SK-N-SH treated with all-trans-retinoic acid at 6 μM for 48 hours (cell line): Measurements from ENCODE around the gene MED16.

Experiments
- ATAC-seq: fragments of 200-7000 bp; cut with Tn5 transposase; 3 replicates; pipeline ENCODE4 v1.9.1; 2020; ENCODE audit warnings: mild to moderate bottlenecking, moderate library complexity
- ARNTL ChIP-seq: fragments of 450-650 bp; formaldehyde crosslinking; IDR thresholded peaks from 2 replicates; pipeline ENCODE4 v1.5.0; 2020; ENCODE audit warnings: low read depth, mild to moderate bottlenecking, moderate library complexity, borderline replicate concordance
- BACH2 ChIP-seq: fragments of 250-450 bp; sonication (Bioruptor Pico); IDR thresholded peaks from 2 replicates; pipeline ENCODE4 v1.9.0; 2021; ENCODE audit warnings: mild to moderate bottlenecking, borderline replicate concordance
- CSDC2 ChIP-seq: fragments of 250-450 bp; sonication (Bioruptor Pico); IDR thresholded peaks from 2 replicates; pipeline ENCODE4 v1.5.0; 2020; ENCODE audit warnings: mild to moderate bottlenecking, moderate library complexity
- ISL1 ChIP-seq: fragments of 250-450 bp; sonication (Bioruptor Pico); IDR thresholded peaks from 2 replicates; pipeline ENCODE4 v2.1.2; 2022; ENCODE audit warnings: mild to moderate bottlenecking, moderate library complexity
- OSR1 ChIP-seq: fragments of 250-450 bp; sonication (Bioruptor Pico); IDR thresholded peaks from 2 replicates; pipeline ENCODE4 v1.8.0; 2022; ENCODE audit warnings: moderate library complexity, mild to moderate bottlenecking, inconsistent platforms
- PATZ1 ChIP-seq: fragments of 250-450 bp; sonication (Bioruptor Pico); IDR thresholded peaks from 2 replicates; pipeline ENCODE4 v1.8.0; 2020; ENCODE audit warnings: mild to moderate bottlenecking, moderate library complexity, borderline replicate concordance
- POU6F1 ChIP-seq: fragments of 250-450 bp; sonication (Bioruptor Pico); IDR thresholded peaks from 2 replicates; pipeline ENCODE4 v1.8.0; 2021; ENCODE audit warnings: low read depth, mild to moderate bottlenecking, moderate library complexity, borderline replicate concordance
- PPARA ChIP-seq: fragments of 250-450 bp; sonication (Bioruptor Pico); IDR thresholded peaks from 2 replicates; pipeline ENCODE4 v1.5.0; 2020; ENCODE audit warnings: mild to moderate bottlenecking, borderline replicate concordance
- RARB ChIP-seq: fragments of 250-450 bp; sonication (Bioruptor Pico); IDR thresholded peaks from 2 replicates; pipeline ENCODE4 v1.8.0; 2021; ENCODE audit warnings: mild to moderate bottlenecking, moderate library complexity
- SNAI2 ChIP-seq: fragments of 250-450 bp; sonication (Bioruptor Pico); IDR thresholded peaks from 2 replicates; pipeline ENCODE4 v1.5.0; 2020; ENCODE audit warnings: mild to moderate bottlenecking, moderate library complexity
- TCF4 ChIP-seq: fragments of 250-450 bp; sonication (Bioruptor Pico); IDR thresholded peaks from 2 replicates; pipeline ENCODE4 v1.8.0; 2021; ENCODE audit warnings: mild to moderate bottlenecking, moderate library complexity, borderline replicate concordance
- TOX ChIP-seq: fragments of 250-450 bp; sonication (Bioruptor Pico); IDR thresholded peaks from 2 replicates; pipeline ENCODE4 v1.8.0; 2021; ENCODE audit warnings: mild to moderate bottlenecking, moderate library complexity, borderline replicate concordance
- ZC3H10 ChIP-seq: fragments of 250-450 bp; sonication (Bioruptor Pico); IDR thresholded peaks from 2 replicates; pipeline ENCODE4 v1.5.1; 2021; ENCODE audit warnings: mild to moderate bottlenecking, moderate library complexity
- ZFP3 ChIP-seq: fragments of 250-450 bp; sonication (Bioruptor Pico); IDR thresholded peaks from 2 replicates; pipeline ENCODE4 v1.5.0; 2020; ENCODE audit warnings: mild to moderate bottlenecking, moderate library complexity
- ZFP30 ChIP-seq: fragments of 450-650 bp; formaldehyde crosslinking; IDR thresholded peaks from 2 replicates; pipeline ENCODE4 v1.5.0; 2022; ENCODE audit warnings: mild to moderate bottlenecking, moderate library complexity
- ZNF565 ChIP-seq: fragments of 450-650 bp; formaldehyde crosslinking; conservative IDR thresholded peaks from 2 replicates; pipeline ENCODE4 v1.5.0; 2020; ENCODE audit warnings: low read depth, mild to moderate bottlenecking, moderate library complexity
- ZNF70 ChIP-seq: fragments of 450-650 bp; formaldehyde crosslinking; IDR thresholded peaks from 2 replicates; pipeline ENCODE4 v1.5.0; 2020; ENCODE audit warnings: mild to moderate bottlenecking, moderate library complexity
- ZNF8 ChIP-seq: fragments of 450-650 bp; formaldehyde crosslinking; IDR thresholded peaks from 2 replicates; pipeline ENCODE4 v1.5.0; 2020; ENCODE audit warnings: mild to moderate bottlenecking, moderate library complexity
- TF ChIP-seq, protein P1 (sequence below): fragments of 250-450 bp; sonication (Bioruptor Pico); IDR thresholded peaks from 2 replicates; pipeline ENCODE4 v1.5.1; 2020; ENCODE audit warnings: low read depth, mild to moderate bottlenecking, moderate library complexity
- TF ChIP-seq, protein P2 (sequence below): fragments of 250-450 bp; sonication (Bioruptor Pico); IDR thresholded peaks from 2 replicates; pipeline ENCODE4 v1.5.1; 2021; ENCODE audit warnings: mild to moderate bottlenecking, moderate library complexity
- TF ChIP-seq, protein P3 (sequence below): fragments of 250-450 bp; sonication (Bioruptor Pico); IDR thresholded peaks from 2 replicates; pipeline ENCODE4 v1.5.0; 2020; ENCODE audit warnings: mild to moderate bottlenecking, moderate library complexity

MED16 gene

GRCh38 chr19:887072-887471 is 5.9 kb downstream of the MED16 start:
- ATAC-seq, result peak; percentile 55
- TF ChIP-seq ZNF70 (CRISPR knock-in tag), result no peak
- TF ChIP-seq TCF4, result peak; percentile 53; the same call in 1 of the 2 replicates
- TF ChIP-seq ZFP30 (CRISPR knock-in tag), result no peak
- TF ChIP-seq ZFP3 (CRISPR knock-in tag), result no peak
- TF ChIP-seq, all 23 proteins: peak for 1

GRCh38 chr19:885536-886224 is 7.3 kb downstream of the MED16 start:
- no peak for ATAC-seq
- no peak for TF ChIP-seq SNAI2 (CRISPR knock-in tag)
- TF ChIP-seq, protein P1, sequence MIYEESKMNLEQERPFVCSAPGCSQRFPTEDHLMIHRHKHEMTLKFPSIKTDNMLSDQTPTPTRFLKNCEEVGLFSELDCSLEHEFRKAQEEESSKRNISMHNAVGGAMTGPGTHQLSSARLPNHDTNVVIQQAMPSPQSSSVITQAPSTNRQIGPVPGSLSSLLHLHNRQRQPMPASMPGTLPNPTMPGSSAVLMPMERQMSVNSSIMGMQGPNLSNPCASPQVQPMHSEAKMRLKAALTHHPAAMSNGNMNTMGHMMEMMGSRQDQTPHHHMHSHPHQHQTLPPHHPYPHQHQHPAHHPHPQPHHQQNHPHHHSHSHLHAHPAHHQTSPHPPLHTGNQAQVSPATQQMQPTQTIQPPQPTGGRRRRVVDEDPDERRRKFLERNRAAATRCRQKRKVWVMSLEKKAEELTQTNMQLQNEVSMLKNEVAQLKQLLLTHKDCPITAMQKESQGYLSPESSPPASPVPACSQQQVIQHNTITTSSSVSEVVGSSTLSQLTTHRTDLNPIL (CRISPR knock-in tag), result no peak
- TF ChIP-seq OSR1 (CRISPR knock-in tag), result no peak
- TF ChIP-seq ZNF565 (CRISPR knock-in tag), result no peak
- no peak for TF ChIP-seq ISL1 (CRISPR knock-in tag)
- TF ChIP-seq, protein P2, sequence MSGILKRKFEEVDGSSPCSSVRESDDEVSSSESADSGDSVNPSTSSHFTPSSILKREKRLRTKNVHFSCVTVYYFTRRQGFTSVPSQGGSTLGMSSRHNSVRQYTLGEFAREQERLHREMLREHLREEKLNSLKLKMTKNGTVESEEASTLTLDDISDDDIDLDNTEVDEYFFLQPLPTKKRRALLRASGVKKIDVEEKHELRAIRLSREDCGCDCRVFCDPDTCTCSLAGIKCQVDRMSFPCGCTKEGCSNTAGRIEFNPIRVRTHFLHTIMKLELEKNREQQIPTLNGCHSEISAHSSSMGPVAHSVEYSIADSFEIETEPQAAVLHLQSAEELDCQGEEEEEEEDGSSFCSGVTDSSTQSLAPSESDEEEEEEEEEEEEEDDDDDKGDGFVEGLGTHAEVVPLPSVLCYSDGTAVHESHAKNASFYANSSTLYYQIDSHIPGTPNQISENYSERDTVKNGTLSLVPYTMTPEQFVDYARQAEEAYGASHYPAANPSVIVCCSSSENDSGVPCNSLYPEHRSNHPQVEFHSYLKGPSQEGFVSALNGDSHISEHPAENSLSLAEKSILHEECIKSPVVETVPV (CRISPR knock-in tag), result no peak
- TF ChIP-seq ARNTL (CRISPR knock-in tag), result no peak
- no peak for TF ChIP-seq ZC3H10
- TF ChIP-seq CSDC2, result no peak
- TF ChIP-seq ZFP3 (CRISPR knock-in tag), result no peak
- no peak for TF ChIP-seq RARB (CRISPR knock-in tag)
- no peak for TF ChIP-seq BACH2
- TF ChIP-seq TCF4, result no peak
- TF ChIP-seq, protein P3, sequence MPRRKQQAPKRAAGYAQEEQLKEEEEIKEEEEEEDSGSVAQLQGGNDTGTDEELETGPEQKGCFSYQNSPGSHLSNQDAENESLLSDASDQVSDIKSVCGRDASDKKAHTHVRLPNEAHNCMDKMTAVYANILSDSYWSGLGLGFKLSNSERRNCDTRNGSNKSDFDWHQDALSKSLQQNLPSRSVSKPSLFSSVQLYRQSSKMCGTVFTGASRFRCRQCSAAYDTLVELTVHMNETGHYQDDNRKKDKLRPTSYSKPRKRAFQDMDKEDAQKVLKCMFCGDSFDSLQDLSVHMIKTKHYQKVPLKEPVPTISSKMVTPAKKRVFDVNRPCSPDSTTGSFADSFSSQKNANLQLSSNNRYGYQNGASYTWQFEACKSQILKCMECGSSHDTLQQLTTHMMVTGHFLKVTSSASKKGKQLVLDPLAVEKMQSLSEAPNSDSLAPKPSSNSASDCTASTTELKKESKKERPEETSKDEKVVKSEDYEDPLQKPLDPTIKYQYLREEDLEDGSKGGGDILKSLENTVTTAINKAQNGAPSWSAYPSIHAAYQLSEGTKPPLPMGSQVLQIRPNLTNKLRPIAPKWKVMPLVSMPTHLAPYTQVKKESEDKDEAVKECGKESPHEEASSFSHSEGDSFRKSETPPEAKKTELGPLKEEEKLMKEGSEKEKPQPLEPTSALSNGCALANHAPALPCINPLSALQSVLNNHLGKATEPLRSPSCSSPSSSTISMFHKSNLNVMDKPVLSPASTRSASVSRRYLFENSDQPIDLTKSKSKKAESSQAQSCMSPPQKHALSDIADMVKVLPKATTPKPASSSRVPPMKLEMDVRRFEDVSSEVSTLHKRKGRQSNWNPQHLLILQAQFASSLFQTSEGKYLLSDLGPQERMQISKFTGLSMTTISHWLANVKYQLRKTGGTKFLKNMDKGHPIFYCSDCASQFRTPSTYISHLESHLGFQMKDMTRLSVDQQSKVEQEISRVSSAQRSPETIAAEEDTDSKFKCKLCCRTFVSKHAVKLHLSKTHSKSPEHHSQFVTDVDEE (CRISPR knock-in tag), result no peak
- no peak for TF ChIP-seq PATZ1
- no peak for TF ChIP-seq POU6F1 (CRISPR knock-in tag)
- TF ChIP-seq PPARA (CRISPR knock-in tag), result no peak

DNA sequence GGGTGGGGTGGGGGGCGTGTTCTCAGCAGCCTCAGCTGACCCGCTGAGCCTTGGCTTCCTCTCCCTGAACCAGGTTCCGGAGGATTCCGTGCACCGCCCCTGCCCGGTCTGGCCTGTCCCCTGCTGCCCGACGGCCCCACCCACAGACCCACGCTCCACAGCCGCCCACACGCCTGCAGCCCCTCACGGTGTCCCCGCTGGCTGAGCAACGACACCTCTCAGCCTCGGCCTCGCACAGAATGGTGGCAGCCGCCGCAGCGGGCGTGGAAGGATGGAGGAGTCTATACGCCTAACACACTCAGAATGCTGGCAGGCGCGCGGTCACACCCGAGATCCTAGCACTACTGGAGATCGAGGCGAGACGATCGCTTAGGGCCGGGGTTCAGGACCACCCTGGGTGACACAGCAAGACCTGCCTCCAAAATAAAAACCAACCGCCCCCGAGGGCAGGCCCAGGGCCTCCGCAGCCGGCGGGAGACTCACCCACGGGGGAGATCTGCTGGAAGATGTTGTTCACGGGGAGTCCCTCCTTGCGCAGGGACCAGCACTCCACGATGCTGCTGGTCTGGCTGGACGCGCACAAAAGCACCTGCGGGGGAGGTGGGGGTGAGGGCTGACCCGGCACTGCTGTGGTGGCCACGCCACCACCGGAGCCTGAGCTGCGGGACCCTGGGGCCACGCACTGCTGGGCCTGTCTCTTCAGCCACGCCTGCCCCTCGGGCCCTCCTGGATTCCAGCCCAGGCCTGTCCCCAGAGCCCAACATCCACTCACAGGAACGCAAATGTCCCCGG is 8.4 kb downstream of the MED16 start:
- TF ChIP-seq ZNF8 (no peak), ZFP3 (CRISPR knock-in tag) (no peak), PPARA (CRISPR knock-in tag) (no peak), TOX (CRISPR knock-in tag) (no peak), ZNF565 (CRISPR knock-in tag) (no peak), SNAI2 (CRISPR knock-in tag) (no peak), ISL1 (CRISPR knock-in tag) (no peak)
- TF ChIP-seq, protein P3 (CRISPR knock-in tag), result no peak
- TF ChIP-seq, protein P1 (CRISPR knock-in tag), result no peak
- no peak for ATAC-seq
